Tibial artery (tissue), 4 donors: ENCODE data around the gene MYO5B.

Experiments used
- DNase-seq, 2 donors: peaks; one replicate each; pipeline ENCODE4 v3.0.0-alpha.2; 2019
- H3K27ac ChIP-seq, 2 donors: fragments of 200-600 bp; sonication (generic) in 1 of 2; 1 replicate in 1 of 2; 2 replicates in 1 of 2; pipeline ENCODE4 v1.5.1; 2018 to 2019; ENCODE audit warnings: mild to moderate bottlenecking in 1 of 2
- H3K27me3 ChIP-seq, 2 donors: fragments of 200-600 bp; sonication (generic) in 1 of 2; one replicate each; pipeline versions ENCODE4 v1.5.1 to v1.6.0; 2016 to 2019
- H3K36me3 ChIP-seq, 3 donors: fragments of 200-600 bp; sonication (generic) in 2 of 3; one replicate each; pipeline ENCODE4 v1.5.1; 2016 to 2019; ENCODE audit warnings: mild to moderate bottlenecking in 2 of 3
- H3K4me1 ChIP-seq, 4 donors: fragments of 200-600 bp; sonication (generic) in 2 of 4; 1 replicate in 3 of 4; 2 replicates in 1 of 4; pipeline ENCODE4 v1.5.1; 2016 to 2019
- H3K4me3 ChIP-seq, 2 donors: fragments of 200-600 bp; sonication (generic) in 1 of 2; 1 replicate in 1 of 2; 2 replicates in 1 of 2; pipeline ENCODE4 v1.5.1; 2018 to 2019; ENCODE audit warnings: mild to moderate bottlenecking in 2 of 2
- H3K9me3 ChIP-seq, 3 donors: fragments of 200-600 bp; sonication (generic) in 1 of 3; one replicate each; pipeline ENCODE4 v1.5.1; 2016 to 2019
- CTCF ChIP-seq, 2 experiments: fragments of 200-600 bp in 1 of 2; fragments of 450-650 bp in 1 of 2; IDR thresholded peaks; one replicate each; pipeline ENCODE4 v1.5.1; 2017 to 2019; ENCODE audit warnings: antibody characterized with exemption in 2 of 2, mild to moderate bottlenecking in 1 of 2, moderate library complexity in 1 of 2
- intact Hi-C: fragments of 100-400 bp; cut with DNase I; formaldehyde crosslinking; loops from one replicate; pipeline ENCODE4 v1.15.0; 2023; ENCODE audit warnings: low total_unique reads

The MYO5B gene

GRCh38 chr18:49948975-49949374, 246.0 kb downstream of the MYO5B start:
- H3K27me3 ChIP-seq, result peaks cover 0 to 2% of the 10 kb centered on the region in 2 donors
- intact Hi-C loops, result no loop called here
- no peaks in the 10 kb centered on the region for H3K9me3 ChIP-seq
- no peak overlapping the region for H3K27ac ChIP-seq
- no peaks in the 10 kb centered on the region for H3K4me1 ChIP-seq
- no peak for DNase-seq
- no peak for TF ChIP-seq CTCF (IDR thresholded peaks at IDR 0.05)
- no peaks in the 10 kb centered on the region for H3K36me3 ChIP-seq
- no peak overlapping the region for H3K4me3 ChIP-seq

- Histone ChIP-seq H3K4me1 (no peaks in the 10 kb centered on the region), H3K27ac (no peak overlapping the region), H3K4me3 (no peak overlapping the region), H3K36me3 (no peaks in the 10 kb centered on the region), H3K27me3 (no peaks in the 10 kb centered on the region), H3K9me3 (no peaks in the 10 kb centered on the region)
- intact Hi-C loops, result no loop called here
- no peak for DNase-seq
- TF ChIP-seq CTCF (IDR thresholded peaks at IDR 0.05), result peak in 1 of 2 experiments; percentile 10
Measured at GRCh38 chr18:49944663-49945062, 250.3 kb downstream of the MYO5B start.

GRCh38 chr18:49936821-49937220, 258.1 kb downstream of the MYO5B start:
- Histone ChIP-seq H3K27me3 (no peaks in the 10 kb centered on the region), H3K9me3 (no peaks in the 10 kb centered on the region), H3K36me3 (peaks cover 0 to 22% (median 0%) of the 10 kb centered on the region in 3 donors), H3K27ac (no peak overlapping the region), H3K4me1 (no peaks in the 10 kb centered on the region), H3K4me3 (no peak overlapping the region)
- intact Hi-C loops, result no loop called here
- no peak for TF ChIP-seq CTCF (IDR thresholded peaks at IDR 0.05)
- DNase-seq, result no peak

- no peak overlapping the region for H3K4me3 ChIP-seq
- no peak for TF ChIP-seq CTCF (IDR thresholded peaks at IDR 0.05)
Measured at GRCh38 chr18:49935215-49935614, 259.7 kb downstream of the MYO5B start.

GRCh38 chr18:49934457-49934856, 260.5 kb downstream of the MYO5B start:
- H3K4me3 ChIP-seq, result no peak overlapping the region
- H3K27ac ChIP-seq, result no peak overlapping the region
- peaks cover 0 to 26% (median 0%) of the 10 kb centered on the region in 3 donors for H3K36me3 ChIP-seq
- H3K9me3 ChIP-seq, result no peaks in the 10 kb centered on the region
- no peaks in the 10 kb centered on the region for H3K27me3 ChIP-seq
- DNase-seq, result no peak
- H3K4me1 ChIP-seq, result no peaks in the 10 kb centered on the region
- no peak for TF ChIP-seq CTCF (IDR thresholded peaks at IDR 0.05)
- intact Hi-C loops, result no loop called here

More at GRCh38 chr18:49935215-49935614, 259.7 kb downstream of the MYO5B start:
- H3K27me3 ChIP-seq, result no peaks in the 10 kb centered on the region
- no peak for DNase-seq
- H3K9me3 ChIP-seq, result no peaks in the 10 kb centered on the region
- no peak overlapping the region for H3K27ac ChIP-seq
- H3K4me1 ChIP-seq, result no peaks in the 10 kb centered on the region
- intact Hi-C loops, result no loop called here
- H3K36me3 ChIP-seq, result peaks cover 0 to 26% (median 0%) of the 10 kb centered on the region in 3 donors

- Histone ChIP-seq H3K4me1 (no peaks in the 10 kb centered on the region), H3K27me3 (no peaks in the 10 kb centered on the region), H3K36me3 (peaks cover 0 to 26% (median 0%) of the 10 kb centered on the region in 3 donors), H3K4me3 (no peak overlapping the region), H3K27ac (no peak overlapping the region), H3K9me3 (no peaks in the 10 kb centered on the region)
- TF ChIP-seq CTCF (IDR thresholded peaks at IDR 0.05), result no peak
- no peak for DNase-seq
- intact Hi-C loops, result no loop called here
Measured at GRCh38 chr18:49933530-49934128, 261.3 kb downstream of the MYO5B start.
